ENCODE data around the gene DYNLL2.

- TF ChIP-seq, protein P1, sequence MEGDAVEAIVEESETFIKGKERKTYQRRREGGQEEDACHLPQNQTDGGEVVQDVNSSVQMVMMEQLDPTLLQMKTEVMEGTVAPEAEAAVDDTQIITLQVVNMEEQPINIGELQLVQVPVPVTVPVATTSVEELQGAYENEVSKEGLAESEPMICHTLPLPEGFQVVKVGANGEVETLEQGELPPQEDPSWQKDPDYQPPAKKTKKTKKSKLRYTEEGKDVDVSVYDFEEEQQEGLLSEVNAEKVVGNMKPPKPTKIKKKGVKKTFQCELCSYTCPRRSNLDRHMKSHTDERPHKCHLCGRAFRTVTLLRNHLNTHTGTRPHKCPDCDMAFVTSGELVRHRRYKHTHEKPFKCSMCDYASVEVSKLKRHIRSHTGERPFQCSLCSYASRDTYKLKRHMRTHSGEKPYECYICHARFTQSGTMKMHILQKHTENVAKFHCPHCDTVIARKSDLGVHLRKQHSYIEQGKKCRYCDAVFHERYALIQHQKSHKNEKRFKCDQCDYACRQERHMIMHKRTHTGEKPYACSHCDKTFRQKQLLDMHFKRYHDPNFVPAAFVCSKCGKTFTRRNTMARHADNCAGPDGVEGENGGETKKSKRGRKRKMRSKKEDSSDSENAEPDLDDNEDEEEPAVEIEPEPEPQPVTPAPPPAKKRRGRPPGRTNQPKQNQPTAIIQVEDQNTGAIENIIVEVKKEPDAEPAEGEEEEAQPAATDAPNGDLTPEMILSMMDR (IDR thresholded peaks at IDR 0.05), result no peak
- no peak for TF ChIP-seq EP300 (IDR thresholded peaks at IDR 0.05)
Observed at GRCh38 chr17:58046239-58047094, 36.8 kb upstream of the DYNLL2 start.

Data from ovary (tissue), 3 donors.